Hematopoietic multipotent progenitor cell treated with erythropoietin and hydrocortisone succinate and interleukin-3 and kit ligand, for 17 days (in vitro differentiated cells): ENCODE measurements around the gene PBX4.

ENCODE experiments used
- DNase-seq: peaks from one replicate; pipeline ENCODE4 v3.0.0-alpha.2; 2015; ENCODE audit warnings: low spot score

Gene PBX4

DNA sequence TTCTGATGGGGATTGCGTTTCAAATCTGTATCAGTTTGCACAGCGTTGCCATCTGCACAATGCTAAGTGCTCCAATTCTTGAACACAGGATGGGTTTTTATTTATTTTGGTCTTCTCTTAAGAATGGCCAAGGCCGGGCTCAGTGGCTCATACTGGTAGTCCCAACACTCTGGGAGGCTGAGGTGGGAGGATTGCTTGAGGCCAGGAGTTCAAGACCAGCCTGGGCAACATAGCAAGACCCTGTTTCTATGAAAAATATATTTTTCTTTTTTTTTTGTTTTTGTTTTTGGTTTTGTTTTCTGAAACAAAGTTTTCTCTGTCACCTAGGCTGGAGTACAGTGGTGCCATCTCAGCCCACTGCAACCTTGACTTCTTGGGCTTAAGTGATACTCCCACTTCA lies 95.3 kb downstream of the PBX4 start:
- no peak for DNase-seq

GRCh38 chr19:19520989-19521388 lies 97.5 kb downstream of the PBX4 start:
- DNase-seq, result no peak

DNA sequence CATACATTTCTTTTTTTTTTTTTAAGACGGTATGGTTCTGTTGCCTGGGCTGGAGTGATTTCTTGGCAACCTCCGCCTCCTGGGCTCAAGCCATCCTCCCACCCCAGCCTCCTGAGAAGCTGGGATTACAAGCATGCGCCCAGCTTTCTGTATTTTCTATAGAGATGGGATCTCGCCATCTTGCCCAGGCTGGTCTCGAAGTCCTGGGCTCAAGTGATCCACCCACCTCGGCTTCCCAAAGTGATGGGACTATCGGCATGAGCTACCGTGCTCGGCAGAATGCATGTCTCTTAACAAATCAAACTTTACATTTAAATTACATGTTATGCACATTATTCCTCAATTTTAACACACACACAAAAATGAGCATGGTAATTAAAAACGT lies 101.3 kb downstream of the PBX4 start:
- no peak for DNase-seq

GRCh38 chr19:19515642-19516519 lies 102.6 kb downstream of the PBX4 start, which contains the start of gene NDUFA13:
TSS of gene NDUFA13 (plus strand) at chr19:19516225. CDS start at chr19:19516239, 14 bp downstream.
- peak; percentile 97 for DNase-seq

DNA sequence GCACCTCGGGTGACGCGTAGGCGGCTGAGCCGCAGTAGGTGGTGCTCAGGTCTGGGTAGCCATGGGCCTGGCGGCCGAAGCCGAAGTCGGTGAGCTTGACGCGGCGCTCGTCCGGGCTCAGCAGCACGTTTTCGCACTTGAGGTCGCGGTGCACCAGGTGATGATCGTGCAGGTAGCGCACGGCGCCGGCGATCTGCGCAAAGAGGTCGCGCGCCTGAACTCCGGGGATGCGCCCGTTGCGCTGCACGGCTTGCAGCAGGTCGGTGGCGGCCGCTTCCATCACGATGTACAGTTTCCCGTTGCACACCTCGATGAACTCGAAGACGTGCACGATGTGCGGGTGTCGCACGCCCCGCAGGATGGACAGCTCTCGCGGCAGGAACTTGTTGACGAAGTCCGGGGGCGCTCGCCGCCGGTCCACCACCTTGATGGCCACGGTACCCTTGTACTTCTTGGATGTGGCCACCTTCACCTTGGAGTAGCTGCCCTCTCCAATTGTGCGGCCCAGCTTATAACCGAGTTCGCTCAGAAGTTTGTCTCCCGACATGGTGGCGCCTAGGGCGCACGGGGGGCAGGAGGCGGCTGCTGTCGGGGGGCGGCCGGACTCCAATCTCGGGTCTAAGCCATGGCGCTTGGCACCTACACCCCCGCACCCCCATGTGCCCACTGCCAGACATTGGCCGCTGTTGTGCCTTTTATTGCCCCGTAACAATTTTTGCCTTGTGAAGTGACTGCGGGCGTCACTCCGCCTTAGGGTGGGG lies 103.4 kb downstream of the PBX4 start, which contains the start of gene TSSK6:
Gene TSSK6, minus strand, starts transcription at position 668 of the 761 bp plus-strand sequence. Its CDS starts 121 bp downstream, at position 547.
- no peak for DNase-seq

GRCh38 chr19:19514215-19514657 lies 104.3 kb downstream of the PBX4 start:
- DNase-seq, result no peak

GRCh38 chr19:19513682-19514081 lies 104.8 kb downstream of the PBX4 start:
- DNase-seq, result no peak
